Osteoblast (primary cell): ENCODE measurements around the gene AMER3. TPM values are rescaled to one million over a fixed set of nuclear protein-coding genes. Genes with fewer than 3 reads are reported as not detected.

Source experiments
- DNase-seq: peaks from one replicate; pipeline ENCODE4 v3.0.0; 2011; ENCODE audit warnings: low spot score, mixed read lengths; ENCODE audit not compliant: insufficient read length; ENCODE audit errors: missing footprints
- H2AFZ ChIP-seq: 2 replicates; pipeline ENCODE4 v1.6.0; 2011; ENCODE audit warnings: mild to moderate bottlenecking, low read length
- H3K27ac ChIP-seq: 2 replicates; pipeline ENCODE4 v1.5.1; 2011; ENCODE audit warnings: mild to moderate bottlenecking, low read depth, low read length, moderate library complexity
- H3K27me3 ChIP-seq: 2 replicates; pipeline ENCODE4 v1.6.0; 2012; ENCODE audit warnings: mild to moderate bottlenecking, control low read depth, inconsistent platforms, low read length, moderate library complexity; ENCODE audit not compliant: insufficient read depth
- H3K36me3 ChIP-seq: 2 replicates; pipeline ENCODE4 v1.5.1; 2011; ENCODE audit warnings: mild to moderate bottlenecking, low read length, control low read depth, moderate library complexity; ENCODE audit not compliant: insufficient read depth
- H3K4me1 ChIP-seq: 2 replicates; pipeline ENCODE4 v1.5.1; 2011; ENCODE audit warnings: mild to moderate bottlenecking, low read length, control low read depth, moderate library complexity; ENCODE audit not compliant: insufficient read depth
- H3K4me2 ChIP-seq: 2 replicates; pipeline ENCODE4 v1.6.0; 2011; ENCODE audit warnings: mild to moderate bottlenecking, low read length; ENCODE audit not compliant: insufficient read depth
- H3K4me3 ChIP-seq: fragments of 200-600 bp; sonication (generic); 3 replicates; pipeline ENCODE4 v1.5.1; 2012; ENCODE audit warnings: mild to moderate bottlenecking, low read length, inconsistent platforms; ENCODE audit not compliant: insufficient read depth
- H3K79me2 ChIP-seq: 2 replicates; pipeline ENCODE4 v1.6.0; 2012; ENCODE audit warnings: mild to moderate bottlenecking, low read length, control low read depth, inconsistent platforms; ENCODE audit not compliant: insufficient read depth
- H3K9me3 ChIP-seq: 2 replicates; pipeline ENCODE4 v1.5.1; 2011; ENCODE audit warnings: low read depth, low read length, control low read depth
- H4K20me1 ChIP-seq: 2 replicates; pipeline ENCODE4 v1.6.0; 2012; ENCODE audit warnings: mild to moderate bottlenecking, low read length, control low read depth; ENCODE audit not compliant: insufficient read depth
- CTCF ChIP-seq: IDR thresholded peaks from 2 replicates; pipeline ENCODE4 v1.5.1; 2011; ENCODE audit warnings: mild to moderate bottlenecking, low read depth, low read length, moderate library complexity; ENCODE audit errors: extremely low read depth
- total RNA-seq: library from RNA; depleted of rRNA; stranded (reverse); fragments of >200 nt; gene quantifications from 2 replicates; pipeline ENCODE4 v1.2.3, GENCODE V29; 2012

The AMER3 gene
- total RNA-seq, 1 donor = not detected

GRCh38 chr2:130766711-130767407 lies 11.5 kb downstream of the AMER3 start:
- Histone ChIP-seq H3K79me2 (no peaks in the 10 kb centered on the region), H3K4me2 (no peak overlapping the region), H3K36me3 (no peaks in the 10 kb centered on the region), H3K4me1 (no peaks in the 10 kb centered on the region), H3K27ac (no peak overlapping the region), H3K4me3 (no peak overlapping the region), H3K9me3 (no peaks in the 10 kb centered on the region), H3K27me3 (no peaks in the 10 kb centered on the region), H2AFZ (no peak overlapping the region), H4K20me1 (no peaks in the 10 kb centered on the region)
- no peak for TF ChIP-seq CTCF
- DNase-seq = no peak

- no peak for TF ChIP-seq CTCF
- peak; percentile 62 for DNase-seq
- Histone ChIP-seq H3K79me2 (no peaks in the 10 kb centered on the region), H3K27ac (no peak overlapping the region), H3K4me2 (no peak overlapping the region), H3K4me1 (no peaks in the 10 kb centered on the region), H3K4me3 (no peak overlapping the region), H3K9me3 (no peaks in the 10 kb centered on the region), H3K36me3 (no peaks in the 10 kb centered on the region), H4K20me1 (no peaks in the 10 kb centered on the region), H2AFZ (no peak overlapping the region), H3K27me3 (no peaks in the 10 kb centered on the region)
Measured at GRCh38 chr2:130767408-130767775, 12.1 kb downstream of the AMER3 start.

GRCh38 chr2:130768191-130768855 lies 13.0 kb downstream of the AMER3 start:
- DNase-seq = peak; percentile 74
- Histone ChIP-seq H3K27me3 (no peaks in the 10 kb centered on the region), H3K9me3 (no peaks in the 10 kb centered on the region), H3K36me3 (no peaks in the 10 kb centered on the region), H3K27ac (no peak overlapping the region), H2AFZ (no peak overlapping the region), H4K20me1 (no peaks in the 10 kb centered on the region), H3K4me3 (no peak overlapping the region), H3K79me2 (no peaks in the 10 kb centered on the region), H3K4me1 (no peaks in the 10 kb centered on the region), H3K4me2 (no peak overlapping the region)
- no peak for TF ChIP-seq CTCF

- peak; percentile 65 for DNase-seq
- Histone ChIP-seq H3K9me3 (no peaks in the 10 kb centered on the region), H3K79me2 (no peaks in the 10 kb centered on the region), H3K4me1 (no peaks in the 10 kb centered on the region), H3K27ac (no peak overlapping the region), H3K4me3 (no peak overlapping the region), H4K20me1 (no peaks in the 10 kb centered on the region), H2AFZ (no peak overlapping the region), H3K4me2 (no peak overlapping the region), H3K27me3 (no peaks in the 10 kb centered on the region), H3K36me3 (no peaks in the 10 kb centered on the region)
- TF ChIP-seq CTCF = no peak
Measured at GRCh38 chr2:130769343-130769907, 14.1 kb downstream of the AMER3 start.
